COR-L47 (cell line): Measurements from ENCODE around the gene NECTIN2.

Experiments
- DNase-seq: peaks from one replicate; lab custom pipeline; 2025; lab: John Stamatoyannopoulos, UW

NECTIN2 gene

DNA sequence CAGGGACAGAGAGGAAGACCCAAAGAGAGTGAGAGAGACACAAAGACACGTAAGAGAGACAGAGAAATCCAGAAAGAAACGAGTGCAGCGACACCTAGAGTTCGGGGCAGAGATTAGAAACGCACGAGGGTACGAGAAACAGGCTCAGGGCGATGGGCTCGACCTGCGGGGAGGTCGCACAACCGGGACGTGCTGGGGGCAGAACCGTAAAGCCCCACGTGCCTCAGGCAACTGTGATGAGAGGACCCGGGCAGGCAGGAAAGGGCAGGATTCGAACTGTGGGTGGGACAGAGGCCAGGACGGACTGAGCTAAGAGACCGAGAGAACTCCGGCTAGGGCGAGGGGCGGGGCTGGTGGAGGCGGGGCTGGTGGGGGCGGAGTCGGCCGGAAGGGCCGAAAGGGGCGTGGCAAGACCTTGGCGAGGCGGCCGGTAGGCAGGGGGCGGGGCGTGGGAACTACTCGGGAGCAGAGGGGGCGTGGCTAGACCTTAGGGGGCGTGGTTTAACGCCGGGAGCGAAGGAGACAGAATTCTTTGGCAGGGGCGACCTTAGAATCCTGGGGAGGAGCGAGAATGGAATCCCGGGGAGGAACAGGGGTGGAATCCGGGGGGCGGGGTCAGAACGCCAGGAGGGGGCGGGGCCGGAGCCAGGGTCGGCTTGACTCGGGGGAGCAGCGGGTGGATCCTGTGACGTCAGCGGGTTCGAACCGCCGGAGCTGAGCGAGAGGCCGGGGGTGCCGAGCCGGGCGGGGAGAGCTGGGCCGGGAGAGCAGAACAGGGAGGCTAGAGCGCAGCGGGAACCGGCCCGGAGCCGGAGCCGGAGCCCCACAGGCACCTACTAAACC is at the start of gene NECTIN2:
NECTIN2 (plus strand) TSS at position 686 of the 843 bp plus-strand sequence. CDS start 229 bp downstream, outside the sequence.
- DNase-seq = peak; percentile 86

DNA sequence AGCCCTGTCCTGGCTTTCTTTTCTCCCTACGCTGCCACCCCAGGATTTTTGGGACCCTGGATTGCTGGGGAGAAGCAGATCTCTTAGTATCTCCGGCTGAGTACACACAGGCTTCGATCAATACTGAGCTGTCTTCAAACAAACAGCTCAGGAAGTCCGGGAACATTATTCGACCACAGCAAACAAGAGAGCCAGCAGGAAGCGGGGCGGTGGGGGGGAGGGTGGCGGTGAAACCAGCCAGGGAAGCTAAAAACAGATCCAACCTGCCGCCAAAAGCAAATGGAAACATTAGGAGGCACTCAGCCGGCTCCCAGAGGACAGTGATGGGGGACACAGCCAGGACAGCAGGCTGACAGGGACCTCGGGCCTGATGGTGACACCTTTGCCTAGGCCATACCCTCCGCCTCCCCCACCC is 49.4 kb upstream of the NECTIN2 start:
- DNase-seq = peak; percentile 89

DNA sequence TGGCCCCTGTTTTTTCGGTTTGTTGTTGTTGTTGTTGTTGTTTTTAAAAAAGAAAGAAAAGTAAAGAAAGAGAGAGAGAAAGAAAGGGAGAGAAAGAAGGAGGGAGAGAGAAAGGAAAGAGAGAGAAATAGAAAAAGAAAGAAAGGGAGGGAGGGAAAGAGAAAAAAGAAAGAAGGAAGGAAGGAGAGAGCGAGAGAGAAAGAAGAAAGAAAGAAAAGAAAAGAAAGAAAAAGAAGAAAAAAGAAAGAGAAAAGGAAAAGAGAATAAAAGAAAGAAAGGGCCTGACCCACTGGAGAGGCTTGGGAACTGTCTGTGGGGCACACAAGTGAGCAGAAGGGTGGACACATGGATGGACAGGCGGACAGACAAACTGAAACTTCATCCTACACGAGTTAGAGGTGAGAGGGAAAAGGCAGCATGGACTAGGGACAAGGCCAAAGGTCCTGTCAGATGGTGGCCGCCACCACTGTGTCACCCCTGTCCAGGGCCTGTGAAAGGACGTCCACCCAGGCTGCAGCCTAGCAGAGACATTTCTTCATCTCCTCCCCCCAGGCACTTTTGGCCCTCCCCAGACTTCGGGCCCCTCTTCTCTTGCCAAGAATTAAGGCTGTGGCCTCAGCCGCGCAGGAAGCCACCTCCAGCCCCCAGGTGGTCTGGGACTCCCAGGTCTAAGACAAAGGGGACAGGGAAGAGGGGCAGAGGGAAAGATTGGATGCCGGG is 46.3 kb upstream of the NECTIN2 start:
- no peak for DNase-seq

DNA sequence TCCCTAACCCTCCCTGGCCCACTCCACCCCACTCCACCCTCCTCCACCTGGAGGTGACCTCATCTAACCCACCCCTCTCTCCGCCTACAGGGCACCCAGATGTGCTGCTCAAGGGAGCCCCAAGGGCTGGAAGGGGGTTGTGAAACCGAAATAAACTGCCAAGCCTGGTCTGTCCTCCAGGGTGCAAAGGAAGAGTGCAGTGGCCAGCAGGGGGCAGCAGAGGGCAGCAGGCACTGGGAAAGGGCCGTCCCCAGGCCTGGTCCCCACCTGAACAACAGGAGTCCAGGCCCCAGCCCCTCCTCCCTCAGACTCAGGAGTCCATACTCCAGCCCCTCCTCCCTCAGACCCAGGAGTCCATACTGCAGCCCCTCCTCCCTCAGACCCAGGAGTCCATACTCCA is 45.6 kb upstream of the NECTIN2 start:
- DNase-seq = peak; percentile 78

DNA sequence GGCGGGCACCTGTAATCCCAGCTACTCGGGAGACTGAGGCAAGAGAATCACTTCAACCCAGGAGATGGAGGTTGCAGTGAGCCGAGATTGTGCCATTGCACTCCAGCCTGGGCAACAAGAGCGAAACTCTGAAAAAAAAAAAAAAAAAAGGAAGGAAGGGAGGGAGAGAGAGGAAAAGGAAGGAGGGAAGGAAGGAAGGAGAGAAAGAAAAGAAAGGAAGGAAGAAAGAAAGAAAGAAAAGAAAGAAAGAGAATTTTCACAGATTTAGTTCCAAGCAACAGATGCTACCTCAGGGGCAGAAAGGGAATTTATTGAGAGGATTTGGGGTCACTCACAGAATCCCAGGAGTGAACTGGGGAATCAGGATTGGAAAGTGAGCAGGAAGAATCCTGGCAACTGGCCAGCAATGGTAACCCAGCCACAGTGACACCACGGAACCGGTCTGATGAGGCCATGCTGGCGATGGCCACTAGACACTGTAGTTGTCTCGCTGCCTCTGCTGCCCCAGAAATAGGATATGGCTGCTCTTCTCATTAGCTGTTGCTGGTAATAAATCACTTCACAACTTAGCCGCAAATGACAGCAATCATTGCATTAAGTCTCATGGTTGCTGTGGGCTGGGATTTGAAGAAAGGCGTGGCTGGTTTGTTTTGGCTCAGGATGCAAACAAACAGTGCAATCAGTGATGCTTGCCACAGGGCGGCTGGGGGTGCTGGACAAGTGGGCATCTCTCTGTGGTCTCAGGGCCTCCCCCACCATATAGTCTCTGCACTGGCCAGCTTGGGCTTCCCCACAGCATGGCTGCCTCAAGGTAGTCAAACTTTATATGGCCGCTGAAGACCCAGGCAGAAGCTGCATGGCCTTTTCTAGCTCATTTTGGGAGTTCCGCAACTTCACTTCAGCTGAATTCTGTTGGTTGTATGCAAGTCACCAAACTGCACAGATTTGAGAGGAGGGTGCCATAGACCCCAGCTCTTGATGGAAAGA is 42.4 kb upstream of the NECTIN2 start:
- DNase-seq = peak; percentile 37

DNA sequence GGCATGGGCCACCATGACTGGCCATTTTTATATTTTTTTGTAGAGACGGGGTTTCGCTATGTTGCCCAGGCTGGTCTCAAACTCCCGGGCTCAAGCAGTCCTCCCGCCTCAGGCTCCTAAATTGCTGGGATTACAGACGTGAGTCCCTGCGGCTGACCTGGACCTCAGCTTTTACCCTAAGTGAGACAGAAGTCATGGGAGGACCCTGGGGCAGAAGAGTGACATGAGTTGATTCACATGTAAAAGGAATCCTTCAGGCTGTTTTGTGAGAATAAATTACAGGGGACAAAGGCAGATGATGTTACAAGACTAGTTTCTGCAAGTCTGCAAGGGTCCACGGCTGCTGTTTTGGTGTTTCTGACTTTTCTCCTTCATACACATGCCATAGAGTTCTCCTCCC is 39.8 kb upstream of the NECTIN2 start:
- DNase-seq = no peak

DNA sequence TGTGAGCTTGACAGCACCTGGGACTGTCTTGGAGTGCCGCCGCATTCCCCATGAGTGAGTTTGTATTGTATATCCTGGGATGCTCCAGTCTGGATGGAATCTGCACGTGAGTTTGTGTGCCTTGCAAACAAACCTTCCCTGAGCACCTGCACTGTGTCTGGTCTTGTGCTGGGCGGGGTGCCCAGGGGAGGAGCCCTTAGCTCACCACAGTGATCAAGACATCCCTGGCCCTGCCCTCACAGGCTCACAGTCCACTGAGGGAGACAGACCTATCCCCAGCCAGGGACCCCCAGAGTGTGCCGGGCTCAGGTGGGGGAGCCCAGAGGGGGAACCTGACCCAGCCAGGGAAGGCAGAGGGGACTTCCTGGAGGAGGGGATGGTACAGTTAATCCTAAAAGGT is 38.9 kb upstream of the NECTIN2 start:
- peak; percentile 84 for DNase-seq

DNA sequence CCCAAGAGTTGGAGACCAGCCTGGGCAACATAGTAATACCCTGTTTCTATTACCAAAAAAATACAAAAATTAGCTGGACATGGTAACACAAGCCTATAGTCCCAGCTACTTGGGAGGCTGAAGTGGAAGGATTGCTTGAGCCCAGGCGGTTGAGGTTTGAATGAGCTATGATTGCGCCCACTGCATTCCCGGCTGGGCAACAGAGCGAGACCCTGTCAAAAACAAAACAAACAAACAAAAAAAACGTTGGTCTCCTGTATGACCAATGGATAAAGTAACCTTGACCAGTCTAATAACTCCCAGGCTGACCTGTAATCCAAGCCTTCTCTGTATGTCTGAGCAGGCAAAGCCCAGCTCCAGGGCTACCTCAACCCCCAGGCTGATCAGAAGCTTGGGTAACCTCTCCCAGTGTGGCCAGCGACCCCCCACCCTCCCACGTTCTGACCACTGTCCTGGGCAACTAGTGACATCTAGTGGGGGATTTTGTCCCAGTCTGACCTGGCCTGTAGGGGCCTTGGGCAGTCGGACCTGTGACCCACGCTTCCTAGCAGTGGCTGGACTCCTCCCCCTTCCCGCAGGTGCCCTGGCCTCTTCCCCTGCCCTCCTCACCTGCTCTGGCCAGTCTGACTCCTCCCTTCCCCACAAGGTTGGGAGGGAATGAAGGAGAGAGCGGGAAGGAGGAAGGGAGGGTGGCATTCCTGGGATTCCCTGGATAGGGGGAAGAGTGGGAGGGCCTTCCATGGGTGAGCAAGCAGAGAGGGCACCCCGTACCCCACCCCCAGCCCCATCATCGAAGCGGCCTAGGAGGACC is 38.2 kb upstream of the NECTIN2 start:
- DNase-seq = peak; percentile 2

DNA sequence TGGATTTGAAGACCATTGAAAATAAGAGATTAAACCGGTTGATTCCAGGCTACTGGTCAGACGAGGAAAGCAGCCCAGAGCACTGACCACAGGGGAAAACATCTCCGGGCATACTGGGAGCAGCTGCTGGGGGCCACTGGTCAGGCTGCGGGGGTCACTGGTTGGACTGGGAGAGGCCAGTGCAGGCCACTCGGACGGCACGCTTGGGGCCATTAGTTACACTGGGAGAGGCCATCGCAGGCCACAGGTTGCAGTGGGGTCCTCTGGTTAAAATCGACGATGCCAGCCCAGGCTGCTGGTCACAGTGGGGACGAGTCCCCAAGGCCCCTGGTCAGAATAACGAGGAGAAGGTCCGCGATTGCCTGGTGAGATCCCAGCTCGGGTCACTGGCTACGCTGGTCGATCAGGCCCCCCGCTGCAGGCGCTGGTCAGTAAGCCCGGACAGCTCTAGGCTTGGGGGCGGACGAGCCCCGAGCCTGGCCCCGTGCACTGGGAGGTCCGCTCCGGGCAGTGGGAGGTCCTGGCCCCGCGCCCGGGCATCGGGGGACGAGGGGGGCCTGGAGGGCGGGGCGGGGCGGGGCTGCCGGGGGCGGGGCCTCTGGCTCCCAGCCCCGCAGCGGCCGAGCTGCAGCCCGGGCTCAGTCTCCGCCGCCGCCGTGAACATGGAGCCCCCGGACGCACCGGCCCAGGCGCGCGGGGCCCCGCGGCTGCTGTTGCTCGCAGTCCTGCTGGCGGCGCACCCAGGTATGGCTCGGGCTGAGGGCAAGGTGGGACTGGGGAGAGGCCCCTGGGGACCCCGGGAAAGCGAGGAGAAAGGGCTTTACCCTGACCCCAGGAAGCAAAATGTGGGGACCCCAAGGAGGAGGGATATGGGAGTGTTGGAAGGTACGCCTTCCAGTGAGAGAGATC is 37.4 kb upstream of the NECTIN2 start, which contains the start of gene BCAM:
BCAM (plus strand) TSS at position 641 of the 909 bp plus-strand sequence; CDS start at position 663, 22 bp downstream.
- peak; percentile 23 for DNase-seq

DNA sequence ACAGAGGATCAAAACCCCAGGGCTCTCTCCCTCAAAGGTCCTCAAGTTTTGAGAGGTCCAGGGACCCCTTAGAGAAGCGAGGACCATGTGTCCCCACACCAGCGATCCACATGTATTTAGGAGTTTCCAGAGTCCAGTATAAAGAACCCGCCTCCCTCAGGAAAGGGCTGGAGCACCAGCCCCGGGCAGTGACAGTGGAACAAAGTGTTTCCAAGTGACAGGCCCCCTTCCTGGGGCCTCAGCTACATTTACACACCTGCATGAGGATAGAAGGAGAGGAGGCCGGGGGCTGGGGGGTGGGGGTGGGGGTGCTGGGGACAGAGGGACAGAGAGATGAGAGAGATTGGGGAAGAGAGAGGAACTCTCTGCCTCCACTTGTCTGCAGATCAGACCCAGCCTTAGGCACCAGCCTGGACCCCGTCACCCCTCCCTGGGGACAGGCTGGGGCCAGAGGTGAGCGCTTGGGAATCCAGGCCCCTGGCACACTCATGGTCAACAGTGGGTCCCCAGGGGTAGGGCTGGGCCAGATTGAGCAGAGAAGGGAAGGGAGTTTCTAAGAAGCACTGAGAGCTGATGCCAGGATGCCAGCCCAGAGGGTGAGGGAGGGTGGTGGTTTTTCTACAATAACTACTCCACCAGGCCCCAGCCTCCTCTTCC is 36.4 kb upstream of the NECTIN2 start:
- DNase-seq = no peak

DNA sequence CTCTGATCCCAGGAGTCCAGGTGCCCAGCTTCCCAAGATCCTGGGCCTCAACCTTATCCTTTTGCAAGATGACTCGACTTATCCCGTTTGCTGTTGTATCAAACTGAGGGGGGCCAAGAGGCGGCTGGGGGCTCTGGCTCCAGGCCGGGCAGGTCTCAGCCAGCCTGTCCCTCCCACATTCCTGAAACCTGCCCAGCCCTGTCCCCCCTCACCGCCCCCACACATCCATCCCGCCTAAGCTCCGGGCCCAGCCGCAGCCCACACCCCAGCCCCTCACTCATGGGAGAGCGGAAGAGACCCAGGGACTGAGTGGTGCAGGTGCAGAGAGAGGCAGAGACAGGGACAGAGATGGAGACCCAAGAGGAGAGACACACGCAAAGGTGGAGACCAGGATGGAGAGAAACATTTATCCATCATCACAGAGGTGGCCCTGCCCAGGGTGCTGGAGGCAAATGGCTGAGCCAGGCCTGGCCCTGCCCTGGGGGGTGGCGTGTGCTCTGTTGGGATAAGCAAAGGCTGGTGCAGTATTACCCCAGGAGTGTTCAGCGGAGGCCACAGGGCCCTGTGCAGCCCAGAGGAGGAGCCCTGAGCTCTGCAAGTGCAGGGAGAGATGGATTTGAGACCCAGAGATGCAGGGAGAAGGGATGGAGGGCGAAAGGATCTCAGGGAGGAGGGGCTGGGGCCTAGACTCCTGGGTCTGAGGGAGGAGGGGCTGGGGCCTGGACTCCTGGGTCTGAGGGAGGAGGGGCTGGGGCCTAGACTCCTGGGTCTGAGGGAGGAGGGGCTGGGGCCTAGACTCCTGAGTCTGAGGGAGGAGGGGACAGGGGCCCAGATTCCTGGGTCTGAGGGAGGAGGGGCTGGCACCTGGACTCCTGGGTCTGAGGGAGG is 35.6 kb upstream of the NECTIN2 start:
- no peak for DNase-seq

DNA sequence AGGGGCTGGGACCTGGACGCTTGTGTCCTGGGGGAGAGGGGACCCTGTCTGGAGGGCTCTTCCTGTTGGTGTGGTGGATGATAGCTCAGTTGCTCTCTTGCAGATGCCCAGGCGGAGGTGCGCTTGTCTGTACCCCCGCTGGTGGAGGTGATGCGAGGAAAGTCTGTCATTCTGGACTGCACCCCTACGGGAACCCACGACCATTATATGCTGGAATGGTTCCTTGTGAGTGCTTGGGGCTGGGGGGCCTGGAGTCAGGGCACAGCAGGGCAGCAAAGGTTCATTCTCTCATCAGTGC is 35.0 kb upstream of the NECTIN2 start:
- DNase-seq = no peak

DNA sequence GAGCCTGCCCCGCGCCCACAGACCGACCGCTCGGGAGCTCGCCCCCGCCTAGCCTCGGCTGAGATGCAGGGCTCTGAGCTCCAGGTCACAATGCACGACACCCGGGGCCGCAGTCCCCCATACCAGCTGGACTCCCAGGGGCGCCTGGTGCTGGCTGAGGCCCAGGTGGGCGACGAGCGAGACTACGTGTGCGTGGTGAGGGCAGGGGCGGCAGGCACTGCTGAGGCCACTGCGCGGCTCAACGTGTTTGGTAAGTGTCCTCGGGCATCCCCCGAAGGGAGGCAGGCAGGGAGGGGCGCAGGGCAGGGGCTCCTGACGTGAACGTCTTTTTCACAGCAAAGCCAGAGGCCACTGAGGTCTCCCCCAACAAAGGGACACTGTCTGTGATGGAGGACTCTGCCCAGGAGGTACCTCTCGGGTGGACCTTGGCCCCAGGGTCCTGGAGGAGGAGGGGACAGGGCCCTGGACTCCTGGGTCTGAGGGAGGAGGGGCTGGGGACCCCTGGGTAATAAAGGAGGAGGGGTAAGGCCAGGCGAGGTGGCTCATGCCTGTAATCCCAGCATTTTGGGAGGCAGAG is 33.9 kb upstream of the NECTIN2 start:
- DNase-seq = no peak

DNA sequence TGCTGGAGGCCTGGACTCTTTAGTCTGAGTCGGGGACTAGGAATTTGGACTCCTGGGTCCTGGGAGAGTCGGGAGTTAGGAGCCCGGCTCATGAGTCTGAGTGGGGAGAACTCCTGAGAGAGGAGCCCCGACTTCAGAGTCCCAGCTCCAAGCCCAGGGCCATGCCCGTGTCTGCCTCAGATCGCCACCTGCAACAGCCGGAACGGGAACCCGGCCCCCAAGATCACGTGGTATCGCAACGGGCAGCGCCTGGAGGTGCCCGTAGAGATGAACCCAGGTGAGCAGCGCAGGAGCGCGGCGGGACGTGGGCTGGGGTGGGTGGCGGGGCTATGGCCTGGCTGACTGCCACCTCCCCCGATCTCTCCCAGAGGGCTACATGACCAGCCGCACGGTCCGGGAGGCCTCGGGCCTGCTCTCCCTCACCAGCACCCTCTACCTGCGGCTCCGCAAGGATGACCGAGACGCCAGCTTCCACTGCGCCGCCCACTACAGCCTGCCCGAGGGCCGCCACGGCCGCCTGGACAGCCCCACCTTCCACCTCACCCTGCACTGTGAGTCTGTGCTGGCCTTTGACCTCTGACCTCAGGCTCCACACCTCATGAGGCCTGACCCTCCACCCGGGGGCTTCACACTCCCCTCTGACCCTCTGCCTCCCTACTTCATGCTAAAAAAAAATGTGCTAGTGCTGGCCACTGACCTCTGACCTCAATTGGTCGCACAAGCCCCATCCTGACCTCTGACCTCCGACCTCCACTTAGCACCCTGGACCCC is 32.8 kb upstream of the NECTIN2 start:
- DNase-seq = no peak

DNA sequence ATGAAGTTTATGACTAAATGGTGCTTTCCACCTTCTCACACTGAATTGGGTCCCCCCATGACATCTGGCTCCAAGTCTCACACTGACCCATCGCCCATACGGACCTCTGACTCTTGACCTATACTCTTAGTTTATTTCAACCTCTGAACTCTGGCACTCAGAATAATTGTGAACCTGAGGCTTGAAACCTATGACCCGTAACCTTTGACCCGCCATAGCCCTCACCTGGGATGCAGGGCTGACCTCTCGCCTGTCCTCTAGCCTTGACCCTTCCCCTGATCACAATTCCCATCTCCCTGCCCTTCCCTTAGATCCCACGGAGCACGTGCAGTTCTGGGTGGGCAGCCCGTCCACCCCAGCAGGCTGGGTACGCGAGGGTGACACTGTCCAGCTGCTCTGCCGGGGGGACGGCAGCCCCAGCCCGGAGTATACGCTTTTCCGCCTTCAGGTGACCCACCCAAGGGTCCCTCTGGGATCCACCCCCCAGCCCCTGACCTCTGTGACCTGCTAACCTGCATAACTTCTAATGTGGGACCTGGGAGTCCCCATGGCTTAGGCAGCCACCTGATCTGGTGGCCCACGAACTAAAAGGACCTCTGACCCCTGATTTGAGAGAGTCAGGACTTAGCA is 32.1 kb upstream of the NECTIN2 start:
- DNase-seq = no peak

DNA sequence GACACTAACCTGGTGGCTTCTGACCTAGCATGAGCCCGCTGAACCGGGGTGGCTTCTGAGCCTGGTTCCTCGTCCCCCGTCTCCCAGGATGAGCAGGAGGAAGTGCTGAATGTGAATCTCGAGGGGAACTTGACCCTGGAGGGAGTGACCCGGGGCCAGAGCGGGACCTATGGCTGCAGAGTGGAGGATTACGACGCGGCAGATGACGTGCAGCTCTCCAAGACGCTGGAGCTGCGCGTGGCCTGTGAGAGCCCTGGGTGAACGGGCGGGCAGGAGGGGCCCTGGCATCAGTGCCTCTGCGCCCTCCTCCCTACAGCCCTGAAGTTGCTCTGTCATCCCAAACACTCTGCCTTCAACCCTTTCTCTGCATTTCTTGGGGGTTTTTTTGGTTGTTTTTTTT is 31.6 kb upstream of the NECTIN2 start:
- DNase-seq = no peak

DNA sequence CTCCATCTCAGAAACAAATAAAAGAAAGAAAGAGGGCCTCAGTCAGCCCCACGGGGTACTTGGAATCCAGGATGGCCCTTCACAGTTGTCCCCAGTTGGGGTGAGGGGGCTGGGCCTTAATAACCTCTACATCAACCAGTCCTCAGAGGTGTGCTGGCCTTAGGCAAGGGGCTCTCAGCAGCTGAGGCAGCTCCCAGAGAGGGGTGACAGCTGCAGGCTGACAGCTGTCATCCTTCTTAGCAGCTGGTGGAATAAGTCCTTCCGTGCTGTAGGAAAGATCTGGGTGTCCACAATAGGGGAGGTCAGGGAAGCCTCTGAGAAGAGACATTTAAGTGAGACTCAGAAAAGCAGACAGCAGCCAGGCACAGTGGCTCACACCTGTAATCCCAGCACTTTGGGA is 29.8 kb upstream of the NECTIN2 start:
- DNase-seq = no peak
